HG03025 (cell line): Measurements from ENCODE around the gene AFTPH.

Experiments
- ATAC-seq: cut with Tn5 transposase; IDR thresholded peaks from one replicate; pipeline ENCODE4 v1.9.1; 2021; ENCODE audit warnings: mild to moderate bottlenecking, moderate library complexity; ENCODE audit not compliant: unreplicated experiment, low FRiP score

Gene AFTPH

DNA sequence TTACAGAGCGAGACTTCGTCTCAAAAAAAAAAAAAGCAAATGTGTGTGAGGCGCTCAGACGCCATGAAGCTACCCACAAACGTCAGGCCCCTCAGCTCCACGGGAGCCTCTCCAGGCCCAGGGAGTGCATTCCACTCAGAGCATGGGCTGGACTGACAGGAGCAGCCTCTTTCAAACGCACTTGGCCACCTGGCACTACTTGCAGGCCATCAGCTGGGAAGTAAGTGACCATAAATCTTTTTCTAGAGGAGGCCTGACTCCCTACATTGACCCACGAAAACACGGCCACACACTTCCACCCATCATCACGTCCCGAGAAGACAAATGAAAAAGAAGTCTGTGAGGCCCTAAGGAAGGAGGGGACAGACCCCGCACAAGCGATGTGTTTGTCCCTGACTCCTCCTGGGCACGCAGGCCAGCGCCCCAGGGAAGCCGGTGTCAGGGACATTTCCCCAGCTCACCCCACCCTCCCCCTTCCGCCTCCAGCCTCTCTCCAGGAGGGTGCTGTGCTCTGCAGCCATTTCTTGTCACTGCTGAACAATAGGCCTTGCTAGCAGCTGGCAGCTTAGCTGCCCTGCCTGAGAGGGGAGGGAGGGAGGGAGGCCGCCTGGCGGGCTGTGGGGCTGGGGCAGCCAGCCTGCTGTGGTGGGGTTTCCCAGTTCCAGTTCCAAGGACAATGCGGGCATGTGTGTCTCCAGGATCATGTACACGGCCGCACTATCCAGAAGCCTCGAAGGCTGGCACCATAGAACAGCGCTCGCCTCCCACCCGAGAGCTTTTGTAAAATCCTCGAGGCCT lies 103.0 kb downstream of the AFTPH start:
- ATAC-seq, result no peak

DNA sequence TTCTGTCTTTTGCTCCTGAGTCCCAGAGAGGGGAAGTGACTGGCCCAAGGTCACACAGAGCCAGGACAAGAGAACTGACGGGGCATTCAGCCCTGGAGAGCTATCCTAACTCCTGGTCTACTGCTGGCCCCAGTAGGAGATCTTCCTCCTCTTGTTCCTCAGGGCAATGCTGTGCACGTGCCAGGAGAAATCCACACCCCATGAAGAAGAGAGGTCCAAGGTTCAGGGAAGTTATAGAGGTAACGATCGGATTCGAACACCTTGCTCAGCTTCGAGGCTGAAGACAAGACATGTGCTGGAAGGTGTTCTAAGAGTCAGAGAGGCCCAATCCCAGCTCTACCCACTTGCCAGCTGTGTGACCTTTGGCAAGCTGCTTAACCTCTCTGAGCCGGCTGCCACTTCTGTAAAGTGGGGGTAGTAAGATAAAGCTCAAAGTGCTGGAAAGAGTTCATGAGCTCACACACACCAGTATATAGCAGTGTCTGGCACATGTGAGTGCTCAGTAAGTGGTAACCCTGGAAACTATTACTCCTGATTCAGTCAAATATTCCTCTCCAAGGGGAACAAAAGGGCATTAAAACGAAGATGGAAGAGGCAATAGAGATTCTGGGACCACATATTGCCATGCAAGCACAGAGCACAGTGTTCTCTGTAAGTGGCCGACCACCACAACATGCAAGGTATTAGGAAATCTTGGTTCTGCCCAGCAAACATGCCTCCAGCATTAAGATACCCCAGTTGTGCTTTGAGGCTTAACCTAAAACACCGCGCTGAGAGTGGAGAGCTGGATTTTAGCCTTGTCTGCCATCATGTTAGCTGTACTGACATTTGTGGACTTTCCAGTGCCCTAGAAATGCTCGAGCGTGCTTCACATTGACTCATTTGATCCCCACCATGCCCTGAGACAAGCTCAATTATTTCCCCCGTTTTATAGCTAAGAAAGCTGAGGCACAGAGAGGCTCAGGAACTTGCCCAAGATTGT lies 104.0 kb downstream of the AFTPH start:
- ATAC-seq, result no peak

DNA sequence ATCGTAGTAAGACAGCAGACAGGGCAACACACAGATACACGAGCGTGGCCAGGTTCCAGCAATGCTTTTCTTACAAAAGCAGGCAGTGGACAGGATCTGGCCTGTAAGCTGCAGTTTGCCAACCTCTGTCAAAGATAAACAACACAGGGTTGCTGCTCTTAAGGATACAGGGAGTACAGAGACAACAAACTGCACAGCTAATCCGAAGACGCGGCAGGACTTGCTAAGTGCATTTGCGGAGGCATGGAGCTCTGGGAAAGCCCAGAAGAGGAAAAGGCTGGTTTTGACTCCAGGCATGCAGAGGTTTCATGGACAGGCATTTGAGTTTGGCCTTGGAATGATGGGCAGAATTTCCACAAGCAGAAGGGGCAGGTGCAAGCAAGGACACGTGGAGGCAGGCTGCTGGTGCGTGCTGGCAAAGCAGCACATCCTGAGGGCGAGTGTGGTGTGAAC lies 105.2 kb downstream of the AFTPH start:
- ATAC-seq, result no peak

- ATAC-seq, result no peak
These were observed 105.7 kb downstream of the AFTPH start for GRCh38 chr2:64629875-64630274.

DNA sequence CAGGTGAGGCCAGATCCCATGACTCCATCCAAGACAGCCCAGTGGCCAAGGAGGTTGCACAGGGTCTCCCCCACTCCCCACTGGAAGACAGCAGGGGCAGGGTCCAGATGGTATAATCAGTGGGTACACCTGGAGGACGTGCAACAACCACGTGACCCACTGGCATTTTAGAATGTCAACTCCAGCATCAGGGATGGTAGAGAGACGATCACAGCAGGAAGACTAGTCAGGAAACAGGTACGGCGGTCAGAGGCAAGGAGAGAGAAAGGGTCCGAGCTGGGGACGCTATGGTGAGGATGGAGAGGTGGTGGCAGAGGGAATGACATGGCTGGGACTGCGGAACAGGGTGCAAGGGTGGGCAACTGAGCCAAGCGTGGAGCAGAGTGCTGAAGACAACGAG lies 106.6 kb downstream of the AFTPH start:
- no peak for ATAC-seq

GRCh38 chr2:64631771-64632170 lies 107.6 kb downstream of the AFTPH start:
- ATAC-seq, result no peak

DNA sequence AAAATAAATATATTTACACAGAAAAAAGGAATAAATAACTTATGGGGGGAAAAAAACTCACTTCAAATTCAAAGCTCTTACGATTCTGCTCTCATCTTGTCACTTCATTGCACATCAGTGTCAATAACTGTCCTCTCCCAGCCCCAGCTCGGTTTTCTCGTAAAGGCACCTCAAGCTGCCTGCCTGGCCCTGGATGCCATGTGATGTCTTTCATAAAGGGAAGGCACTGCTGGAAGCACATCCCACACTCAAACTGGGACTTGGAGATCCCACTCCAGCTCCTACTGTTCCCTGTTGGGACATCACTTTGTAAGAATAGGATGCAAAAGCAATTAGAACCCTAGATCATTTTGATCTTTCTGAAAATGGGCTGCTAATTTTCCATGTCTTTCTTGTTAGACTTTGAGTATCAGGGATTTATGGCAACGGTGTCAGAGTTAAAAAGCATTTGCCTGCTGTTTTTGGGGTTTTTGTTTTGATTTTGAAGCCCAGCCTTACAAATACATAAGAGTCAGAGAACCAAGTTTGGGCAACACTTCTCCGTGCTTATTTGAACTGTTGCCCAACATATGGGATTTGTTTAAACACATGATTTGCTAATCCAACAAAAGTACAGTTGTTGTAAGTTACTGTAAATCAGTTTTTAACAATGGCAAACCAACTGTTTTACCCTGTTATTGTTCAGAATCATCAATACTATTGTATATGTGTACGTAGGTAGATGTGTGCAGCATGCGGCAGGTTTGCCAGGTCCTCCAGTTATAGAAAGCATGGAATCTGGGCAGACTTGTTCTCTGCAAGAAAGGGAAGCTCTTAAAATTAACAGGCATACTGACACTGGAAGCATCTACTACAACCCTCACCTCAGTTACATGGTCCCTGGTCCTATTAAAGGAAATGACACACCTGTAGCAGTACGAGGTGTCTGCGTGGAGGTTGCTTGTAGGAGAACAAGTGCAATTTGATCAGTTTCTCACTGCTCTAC lies 109.0 kb downstream of the AFTPH start:
- no peak for ATAC-seq

- no peak for ATAC-seq
These were observed 110.5 kb downstream of the AFTPH start for GRCh38 chr2:64634345-64635267.

- peak; percentile 51 for ATAC-seq
These were observed 112.1 kb downstream of the AFTPH start for GRCh38 chr2:64635976-64636911.

DNA sequence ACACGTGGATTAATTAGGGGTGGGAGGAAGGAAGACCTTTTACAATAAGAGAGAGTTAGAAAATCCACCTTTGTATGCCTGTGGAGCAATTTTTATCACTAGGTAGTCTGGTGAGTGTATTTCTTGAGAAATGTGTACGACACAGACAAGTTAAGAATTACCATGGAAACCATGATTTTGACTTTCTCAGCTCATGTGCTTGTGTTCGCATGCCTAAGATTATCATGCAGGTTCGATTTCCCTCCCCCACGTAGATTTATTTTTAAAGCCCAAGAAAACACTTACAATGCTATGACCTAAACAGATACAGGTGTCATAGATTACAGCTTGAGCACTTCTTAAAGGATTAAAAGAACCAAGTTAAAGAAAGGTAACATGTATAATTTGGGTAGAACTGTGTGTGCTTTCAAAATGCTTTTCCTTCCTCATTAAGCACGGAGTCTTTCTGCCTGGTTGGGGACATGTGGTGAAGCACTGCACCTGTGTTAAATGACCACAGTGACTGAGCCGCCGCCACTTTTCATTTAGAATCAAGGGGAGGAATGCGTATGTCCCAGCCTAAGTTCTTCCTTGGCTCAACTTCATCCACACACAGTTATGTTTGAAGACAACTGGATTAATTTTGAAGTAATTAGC lies 113.0 kb downstream of the AFTPH start:
- peak; percentile 40 for ATAC-seq

DNA sequence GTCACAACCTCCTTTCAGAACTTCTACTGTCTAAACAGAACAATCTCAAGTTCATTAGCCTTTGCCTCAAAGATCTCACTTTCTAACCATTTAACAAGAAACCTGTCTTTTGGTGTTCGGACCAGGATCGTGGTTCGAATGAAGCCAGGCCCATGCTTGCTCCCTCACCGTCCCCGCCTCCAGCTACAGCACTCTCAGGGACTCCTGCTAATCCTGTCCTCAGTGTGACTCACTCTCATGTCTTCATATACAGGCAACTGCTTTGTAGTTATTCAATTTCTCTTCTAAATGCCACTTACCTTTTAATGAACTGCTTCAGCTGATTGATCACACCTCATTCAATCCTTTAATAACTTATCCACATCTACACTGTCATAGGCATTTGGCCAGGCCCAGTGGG lies 113.8 kb downstream of the AFTPH start:
- no peak for ATAC-seq

DNA sequence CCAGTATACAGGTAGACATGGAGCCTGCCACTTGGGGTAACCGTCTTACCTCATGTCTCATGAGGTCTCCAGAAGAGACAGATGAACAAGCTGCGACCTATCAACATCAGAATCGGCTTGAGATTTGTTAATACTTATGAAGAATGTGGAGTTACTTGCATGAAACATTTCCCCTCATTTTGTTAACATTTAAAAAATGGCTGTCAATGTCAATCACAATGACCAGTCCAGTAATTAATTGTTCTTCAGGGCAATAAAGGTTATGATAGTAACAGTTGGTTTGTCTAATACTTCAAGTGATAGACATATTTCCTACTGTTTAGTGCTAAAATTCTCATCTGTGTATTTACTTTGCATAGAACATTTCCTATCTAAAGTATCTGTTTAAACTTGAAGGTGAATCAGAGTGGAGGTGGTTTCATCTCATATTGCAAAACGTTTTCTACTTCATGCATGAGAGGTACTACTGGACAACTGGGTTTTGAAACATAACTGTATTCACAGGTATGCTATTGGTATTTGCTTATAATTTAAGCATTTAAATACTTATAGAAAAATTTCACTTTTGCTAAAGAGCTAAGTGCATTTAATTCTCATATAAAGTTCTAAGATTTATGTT lies 114.5 kb downstream of the AFTPH start:
- no peak for ATAC-seq

- no peak for ATAC-seq
These were observed 115.6 kb downstream of the AFTPH start for GRCh38 chr2:64639691-64640090.

- no peak for ATAC-seq
These were observed 116.3 kb downstream of the AFTPH start for GRCh38 chr2:64640153-64641044.

DNA sequence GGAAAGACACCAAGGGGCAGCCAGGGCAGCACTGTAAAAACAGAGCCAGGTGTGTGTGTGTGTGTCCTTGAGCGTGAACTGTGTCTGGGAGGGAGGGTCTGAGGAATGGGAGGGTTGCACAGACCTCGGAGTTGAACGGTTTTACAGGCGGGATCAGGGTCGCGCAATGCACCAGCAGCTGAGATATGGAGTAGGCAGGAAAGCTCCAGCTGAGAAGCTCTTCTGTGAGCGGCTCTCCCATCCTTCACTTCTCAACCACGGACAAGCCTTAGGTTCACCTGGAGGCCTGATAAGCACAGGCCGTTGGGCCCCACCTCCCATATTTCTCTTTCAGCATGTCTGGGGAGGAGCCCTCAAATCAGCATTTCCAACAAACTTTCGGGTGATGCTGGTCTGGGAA lies 117.5 kb downstream of the AFTPH start:
- ATAC-seq, result no peak
